ENCODE measurements around the gene HEATR1.
A peak's percentile ranks its signal among the peaks of the same experiment; 100 is the strongest.
"Not testable (repeated sequence)": the region's sequence is repeated elsewhere in the genome, so short reads cannot be mapped to it uniquely, and the experiment has no call there.

The HEATR1 gene, protein sequence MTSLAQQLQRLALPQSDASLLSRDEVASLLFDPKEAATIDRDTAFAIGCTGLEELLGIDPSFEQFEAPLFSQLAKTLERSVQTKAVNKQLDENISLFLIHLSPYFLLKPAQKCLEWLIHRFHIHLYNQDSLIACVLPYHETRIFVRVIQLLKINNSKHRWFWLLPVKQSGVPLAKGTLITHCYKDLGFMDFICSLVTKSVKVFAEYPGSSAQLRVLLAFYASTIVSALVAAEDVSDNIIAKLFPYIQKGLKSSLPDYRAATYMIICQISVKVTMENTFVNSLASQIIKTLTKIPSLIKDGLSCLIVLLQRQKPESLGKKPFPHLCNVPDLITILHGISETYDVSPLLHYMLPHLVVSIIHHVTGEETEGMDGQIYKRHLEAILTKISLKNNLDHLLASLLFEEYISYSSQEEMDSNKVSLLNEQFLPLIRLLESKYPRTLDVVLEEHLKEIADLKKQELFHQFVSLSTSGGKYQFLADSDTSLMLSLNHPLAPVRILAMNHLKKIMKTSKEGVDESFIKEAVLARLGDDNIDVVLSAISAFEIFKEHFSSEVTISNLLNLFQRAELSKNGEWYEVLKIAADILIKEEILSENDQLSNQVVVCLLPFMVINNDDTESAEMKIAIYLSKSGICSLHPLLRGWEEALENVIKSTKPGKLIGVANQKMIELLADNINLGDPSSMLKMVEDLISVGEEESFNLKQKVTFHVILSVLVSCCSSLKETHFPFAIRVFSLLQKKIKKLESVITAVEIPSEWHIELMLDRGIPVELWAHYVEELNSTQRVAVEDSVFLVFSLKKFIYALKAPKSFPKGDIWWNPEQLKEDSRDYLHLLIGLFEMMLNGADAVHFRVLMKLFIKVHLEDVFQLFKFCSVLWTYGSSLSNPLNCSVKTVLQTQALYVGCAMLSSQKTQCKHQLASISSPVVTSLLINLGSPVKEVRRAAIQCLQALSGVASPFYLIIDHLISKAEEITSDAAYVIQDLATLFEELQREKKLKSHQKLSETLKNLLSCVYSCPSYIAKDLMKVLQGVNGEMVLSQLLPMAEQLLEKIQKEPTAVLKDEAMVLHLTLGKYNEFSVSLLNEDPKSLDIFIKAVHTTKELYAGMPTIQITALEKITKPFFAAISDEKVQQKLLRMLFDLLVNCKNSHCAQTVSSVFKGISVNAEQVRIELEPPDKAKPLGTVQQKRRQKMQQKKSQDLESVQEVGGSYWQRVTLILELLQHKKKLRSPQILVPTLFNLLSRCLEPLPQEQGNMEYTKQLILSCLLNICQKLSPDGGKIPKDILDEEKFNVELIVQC (N-terminal part only)

GRCh38 chr1:236603991-236604904, at the start of gene HEATR1:
Gene HEATR1 (minus strand): TSS chr1:236604516. CDS start chr1:236604095, 421 bp downstream.
- DNase-seq (ENCODE audit: low spot score): peak; percentile 93

DNA sequence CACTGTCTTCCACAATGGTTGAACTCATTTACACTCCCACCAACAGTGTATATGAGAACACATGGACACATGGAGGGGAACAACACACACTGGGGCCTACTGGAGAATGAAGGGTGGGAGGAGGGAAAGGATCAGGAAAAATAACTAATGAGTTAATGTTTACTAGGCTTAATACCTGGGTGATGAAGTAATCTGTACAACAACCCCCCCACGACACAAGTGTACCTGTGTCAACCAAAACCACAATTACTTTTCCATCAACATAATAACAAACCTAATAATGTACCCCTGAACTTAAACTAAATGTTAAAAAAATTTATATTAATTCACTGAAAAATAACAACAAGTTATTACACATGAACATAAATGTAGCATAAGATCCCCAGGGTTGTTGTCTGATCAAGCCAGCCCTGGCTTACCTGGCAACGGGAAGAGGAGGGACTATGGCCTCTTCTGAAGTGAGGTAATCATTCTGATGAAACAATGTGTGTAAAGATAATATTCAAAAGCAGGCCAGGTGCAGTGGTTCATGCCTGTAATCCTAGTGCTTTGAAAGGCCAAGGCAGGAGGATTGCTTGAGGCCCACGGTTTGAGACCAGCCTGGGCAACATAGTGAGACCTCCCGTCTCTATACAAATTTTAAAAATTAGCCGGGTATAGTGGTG, 40.8 kb upstream of the HEATR1 start:
- no peak for DNase-seq (ENCODE audit: low spot score)

DNA sequence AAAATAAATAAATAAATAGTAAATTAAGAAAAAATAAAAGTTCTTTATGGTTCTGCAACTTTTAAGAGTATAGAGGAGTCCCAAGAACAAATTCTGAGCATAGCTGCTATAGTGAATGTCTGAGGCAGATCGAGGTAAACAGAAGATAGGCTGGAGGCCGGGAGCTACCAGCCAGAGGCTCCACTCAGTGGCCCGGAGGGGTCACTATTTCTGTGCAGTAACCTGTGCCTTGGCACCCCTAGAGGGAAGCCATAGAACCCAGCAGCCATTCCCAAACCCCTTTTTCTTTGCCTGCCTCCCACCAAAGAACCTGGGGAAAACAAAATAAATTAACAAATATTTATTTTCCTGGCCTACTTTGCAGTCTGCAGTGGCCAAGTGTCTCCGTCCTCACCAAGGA, 38.4 kb upstream of the HEATR1 start:
- no peak for DNase-seq (ENCODE audit: low spot score)

DNA sequence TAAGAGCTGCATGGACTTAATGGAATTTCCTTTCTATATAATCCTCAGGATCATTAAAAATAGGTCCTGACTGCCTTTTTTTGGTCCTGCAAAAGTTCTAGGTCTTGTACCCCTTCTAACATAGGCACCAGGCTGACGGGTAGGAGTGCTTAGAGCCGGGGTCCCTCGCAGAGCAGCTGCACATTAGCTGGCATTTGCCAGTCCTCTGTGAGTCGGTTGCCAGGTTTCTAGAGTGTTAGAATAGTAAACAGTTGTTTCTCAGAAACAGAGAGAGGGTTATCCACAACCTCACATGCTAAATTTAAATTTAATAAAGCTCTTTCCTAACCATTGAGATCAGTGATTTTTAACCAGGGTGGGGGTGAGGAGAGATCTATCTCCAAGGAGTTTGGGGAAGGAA, 35.4 kb upstream of the HEATR1 start:
- DNase-seq (ENCODE audit: low spot score): no peak

DNA sequence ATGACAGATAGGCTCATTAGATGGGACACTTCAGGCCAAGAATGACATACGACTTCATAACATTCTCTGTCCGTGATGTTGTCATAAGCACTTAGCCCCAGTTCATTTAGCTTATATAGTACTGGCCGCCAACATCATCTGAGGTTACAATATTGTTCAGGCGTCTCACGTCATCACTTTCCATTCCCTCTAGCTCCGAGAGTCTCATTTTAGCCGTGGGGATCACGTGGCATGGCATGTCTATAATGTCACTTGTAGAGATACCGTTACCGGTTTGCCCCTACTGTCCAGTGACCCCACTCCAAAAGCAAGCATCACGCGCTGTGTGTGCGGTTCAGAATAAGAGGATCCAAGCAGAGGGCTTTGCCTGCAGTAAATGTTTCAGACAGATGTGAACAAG, 34.6 kb upstream of the HEATR1 start:
- DNase-seq (ENCODE audit: low spot score): no peak

- no peak for DNase-seq (ENCODE audit: low spot score)
Measured at GRCh38 chr1:236636017-236636416, 31.7 kb upstream of the HEATR1 start.

DNA sequence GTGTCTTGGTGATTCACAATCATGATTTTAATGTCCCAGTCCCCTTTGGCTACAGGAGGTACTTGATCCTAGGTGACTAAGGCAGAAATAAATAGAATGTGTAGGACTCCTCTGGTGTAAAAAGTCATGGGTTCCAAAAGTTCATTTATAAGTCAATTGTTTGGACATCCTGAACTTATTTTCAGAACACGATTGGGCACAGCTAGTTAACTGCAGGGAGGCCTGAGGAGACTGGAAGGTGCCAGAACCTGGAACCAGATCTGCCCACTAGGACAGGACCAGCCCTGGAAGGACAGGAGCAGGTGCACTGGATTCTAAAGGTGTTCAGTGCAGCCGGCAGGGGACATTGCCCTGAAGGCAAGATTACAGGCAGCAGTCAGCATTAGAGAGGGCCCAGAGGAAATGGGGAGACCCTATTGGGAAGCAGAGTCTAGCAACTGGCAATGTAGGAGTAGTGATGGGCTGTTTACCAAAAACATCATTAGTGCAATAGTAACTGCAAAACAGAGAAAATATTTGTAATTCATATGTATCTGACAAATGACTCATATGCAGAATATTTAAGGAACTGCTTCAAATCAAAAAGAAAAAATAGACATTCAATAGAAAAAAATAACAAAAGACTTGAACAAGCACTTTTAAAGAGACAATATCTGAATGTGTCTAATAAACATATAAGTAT, 23.6 kb upstream of the HEATR1 start:
- no peak for DNase-seq (ENCODE audit: low spot score)

GRCh38 chr1:236623371-236624166, 19.3 kb upstream of the HEATR1 start:
- DNase-seq (ENCODE audit: low spot score): no peak

DNA sequence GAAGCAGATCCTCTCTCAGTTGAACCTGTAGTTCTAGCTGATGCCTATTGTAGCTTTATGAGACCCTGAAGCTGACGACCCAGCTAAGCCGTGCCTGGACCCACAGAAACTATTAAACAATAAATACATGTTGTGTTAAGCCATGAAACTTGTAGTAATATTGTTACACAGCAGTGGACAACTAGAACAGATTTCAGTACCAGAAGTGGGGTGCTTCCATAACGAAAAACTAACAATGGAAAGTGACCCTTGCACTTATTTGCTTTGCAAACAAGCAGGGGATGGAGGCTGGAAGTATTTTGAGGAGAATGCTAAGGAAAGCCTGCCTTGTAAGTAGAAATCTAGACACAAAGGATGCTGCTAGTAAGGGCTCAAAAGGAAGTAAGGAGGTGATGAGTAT, 18.1 kb upstream of the HEATR1 start:
- no peak for DNase-seq (ENCODE audit: low spot score)

- no peak for DNase-seq (ENCODE audit: low spot score)
Measured at GRCh38 chr1:236619398-236619797, 15.1 kb upstream of the HEATR1 start.

- no peak for DNase-seq (ENCODE audit: low spot score)
Measured at GRCh38 chr1:236618507-236618906, 14.2 kb upstream of the HEATR1 start.

DNA sequence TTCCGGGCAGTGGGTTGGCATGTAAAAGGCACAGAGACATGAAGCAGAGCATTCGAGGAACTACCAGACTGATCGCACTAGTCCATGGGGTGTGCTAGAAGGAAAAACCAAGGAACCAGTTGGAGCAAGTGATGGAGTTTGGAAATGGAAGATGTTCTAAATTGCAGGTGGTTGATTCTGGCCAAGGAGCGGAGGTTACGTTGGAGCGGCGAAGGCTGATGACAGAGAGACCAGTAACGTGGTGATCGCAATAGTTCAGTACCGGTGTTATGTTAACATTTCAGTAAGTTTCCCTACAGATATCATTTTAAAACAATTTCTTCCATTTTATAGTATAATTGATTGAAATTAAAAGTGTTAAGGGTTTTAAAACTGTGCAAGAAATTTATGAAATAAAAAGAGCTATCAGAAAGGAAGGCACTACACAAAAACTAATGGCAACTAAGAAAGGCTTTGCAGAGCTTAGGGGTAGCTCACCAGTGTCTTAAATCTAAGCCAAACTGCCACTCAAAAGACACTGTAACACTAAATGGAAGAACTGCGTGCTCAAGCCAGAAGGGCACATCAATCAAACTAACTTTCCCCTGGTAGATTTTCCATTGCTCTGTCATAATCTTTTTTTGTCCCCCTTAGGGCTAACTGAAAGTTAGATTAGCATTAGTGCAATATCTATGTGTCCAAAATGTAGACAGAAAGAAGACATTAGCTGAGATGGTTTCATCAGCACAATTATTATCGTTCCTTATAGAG, 11.3 kb upstream of the HEATR1 start:
- DNase-seq (ENCODE audit: low spot score): no peak

- no peak for DNase-seq (ENCODE audit: low spot score)
Measured at GRCh38 chr1:236612349-236612748, 8.0 kb upstream of the HEATR1 start.

DNA sequence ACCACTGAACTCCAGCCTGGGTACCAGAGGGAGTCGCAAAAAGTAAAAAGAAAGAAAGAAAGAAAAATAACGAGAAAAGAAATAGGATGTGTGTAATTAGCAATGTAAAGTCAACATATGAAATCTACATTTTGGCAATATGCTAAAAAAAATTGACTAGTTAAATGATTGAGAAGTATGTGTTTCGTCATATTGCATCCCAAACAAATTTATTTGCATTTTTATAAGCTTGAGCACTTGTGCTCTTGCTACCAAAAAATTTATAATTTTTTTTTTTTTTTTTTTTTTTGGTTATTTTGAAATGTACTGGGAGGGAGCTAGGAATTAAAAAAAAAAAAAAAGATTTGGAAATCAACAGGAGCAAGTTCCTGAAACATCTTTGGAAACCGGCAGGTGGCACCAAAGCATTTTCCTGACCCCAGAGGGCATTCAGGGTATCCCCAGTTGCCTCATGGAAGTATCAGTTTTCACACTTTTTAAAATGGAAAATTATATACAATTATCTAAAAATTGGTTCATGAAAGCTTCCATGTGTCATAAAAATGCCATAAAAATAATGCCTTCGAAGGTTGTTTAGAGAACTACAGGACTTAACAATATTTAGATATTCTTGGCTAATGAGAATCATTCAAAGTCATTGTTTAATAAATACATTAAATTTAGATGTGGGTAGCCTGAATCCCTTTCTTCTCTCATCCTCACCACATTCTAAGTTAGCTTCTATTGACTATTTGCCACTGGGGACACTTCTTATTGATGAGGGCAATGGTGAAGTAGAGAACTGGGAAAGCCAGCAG, 4.8 kb upstream of the HEATR1 start:
- DNase-seq (ENCODE audit: low spot score): peak; percentile 13

GRCh38 chr1:236607597-236607996, 3.3 kb upstream of the HEATR1 start:
- DNase-seq (ENCODE audit: low spot score): not testable (repeated sequence)

DNA sequence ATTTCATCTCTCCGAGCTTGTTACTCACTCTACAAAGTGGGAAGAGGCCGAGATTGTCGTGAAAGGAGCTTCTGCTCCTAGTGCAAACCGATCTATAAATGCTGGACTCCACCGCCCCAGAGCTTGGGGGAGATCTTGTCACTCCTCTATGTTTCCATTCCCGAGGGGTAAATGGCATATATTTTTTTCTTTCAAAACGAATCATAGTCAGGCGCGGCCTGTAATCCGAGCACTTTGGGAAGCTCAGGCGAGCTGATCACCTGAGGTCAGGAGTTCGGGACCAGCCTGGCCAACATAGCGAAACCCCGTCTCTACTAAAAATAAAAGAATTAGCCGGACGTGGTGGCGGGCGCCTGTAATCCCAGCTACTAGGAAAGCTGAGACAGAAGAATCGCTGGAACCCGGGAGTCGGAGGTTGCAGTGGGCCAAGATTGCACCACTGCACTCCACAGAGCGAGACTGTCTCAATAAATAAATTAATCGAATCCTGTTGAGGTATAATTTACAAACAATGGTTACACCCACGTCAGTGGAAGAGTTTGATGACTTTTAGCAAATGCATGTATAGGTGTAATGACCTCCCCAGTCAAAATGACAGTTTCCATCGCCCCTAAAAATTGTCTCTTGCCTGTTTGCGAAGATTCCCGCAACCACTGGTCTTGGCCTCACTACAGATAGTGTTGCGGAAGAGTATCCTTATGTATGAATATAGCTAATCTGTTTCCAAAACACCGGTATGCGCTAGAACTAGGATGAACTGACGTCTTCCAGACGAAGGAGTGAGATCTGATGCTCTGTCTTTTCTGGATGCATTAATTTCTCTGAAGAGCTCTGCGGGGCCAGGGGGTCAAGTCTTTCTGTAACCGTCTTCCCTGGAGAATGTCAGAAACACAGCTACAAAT, 840 bp upstream of the HEATR1 start:
- DNase-seq (ENCODE audit: low spot score): no peak

DNA sequence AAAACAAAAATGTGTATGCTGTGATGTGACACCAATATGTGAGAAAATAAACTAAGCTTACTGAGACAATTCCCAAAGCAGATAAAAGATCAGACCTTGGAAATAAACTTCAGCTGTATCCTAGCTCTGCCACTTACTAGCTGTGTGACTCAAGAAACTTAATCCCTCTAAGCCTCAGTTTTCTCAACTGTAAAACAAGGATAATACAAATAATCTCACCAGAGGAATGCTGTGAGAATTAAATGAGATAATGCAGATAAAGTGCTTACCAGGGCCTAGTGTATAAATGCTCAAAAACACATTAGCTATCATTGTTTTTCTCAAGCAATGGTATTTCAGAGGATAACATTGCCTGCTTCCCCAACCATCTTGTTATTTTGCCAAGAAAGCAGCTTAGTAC, 2.1 kb downstream of the HEATR1 start:
- DNase-seq (ENCODE audit: low spot score): no peak
